NCI-H1930 (cell line): ENCODE measurements around the gene GOLGA8B.
"Not testable (repeated sequence)": the region's sequence is repeated elsewhere in the genome, so short reads cannot be mapped to it uniquely, and the experiment has no call there.

Experiments used
- DNase-seq, 2 experiments: peaks; one replicate each; lab custom pipeline; 2025; lab: John Stamatoyannopoulos, UW

The GOLGA8B gene

GRCh38 chr15:34564711-34565110 is 18.7 kb downstream of the GOLGA8B start:
- DNase-seq, result not testable (repeated sequence)

- not testable (repeated sequence) for DNase-seq
Observed at GRCh38 chr15:34560814-34561213, 22.6 kb downstream of the GOLGA8B start.

GRCh38 chr15:34559764-34560163 is 23.7 kb downstream of the GOLGA8B start:
- DNase-seq, result not testable (repeated sequence)

- DNase-seq, result not testable (repeated sequence)
Observed at GRCh38 chr15:34555162-34555561, 28.3 kb downstream of the GOLGA8B start.

GRCh38 chr15:34554716-34555115 is 28.7 kb downstream of the GOLGA8B start:
- not testable (repeated sequence) for DNase-seq

- DNase-seq, result not testable (repeated sequence)
Observed at GRCh38 chr15:34554126-34554525, 29.3 kb downstream of the GOLGA8B start.

GRCh38 chr15:34550129-34550528 is 33.3 kb downstream of the GOLGA8B start:
- DNase-seq, result not testable (repeated sequence)

GRCh38 chr15:34549381-34549809 is 34.1 kb downstream of the GOLGA8B start:
- not testable (repeated sequence) for DNase-seq

- not testable (repeated sequence) for DNase-seq
Observed at GRCh38 chr15:34543860-34544649, 39.4 kb downstream of the GOLGA8B start.

GRCh38 chr15:34535857-34536256 is 47.6 kb downstream of the GOLGA8B start:
- not testable (repeated sequence) for DNase-seq
